HCT116 (cell line): Measurements from ENCODE around the gene IFT20. TPM values are rescaled to one million over a fixed set of nuclear protein-coding genes. Genes with fewer than 3 reads are reported as not detected.

Experiments used
- ATAC-seq: fragments of 200-7000 bp; cut with Tn5 transposase; 2 replicates; pipeline ENCODE4 v1.9.1; 2020; ENCODE audit warnings: mild to moderate bottlenecking, moderate library complexity
- BruUV-seq: library from RNA; stranded (reverse); fragments of 400-500 nt; replicated peaks from 2 replicates; lab custom pipeline; 2021; lab: Mats Ljungman, UMichigan
- CTCF ChIA-PET: fragments of 300-600 bp; sonication (Branson Sonifier 250); formaldehyde crosslinking; loops from one replicate; lab custom pipeline; 2021; ENCODE audit warnings: antibody characterized with exemption; lab: Charles Lee
- POLR2A ChIA-PET: fragments of 300-600, 350-600 bp; sonication (Branson Sonifier 250); formaldehyde crosslinking; loops from one replicate; lab custom pipeline; 2021; ENCODE audit warnings: antibody characterized with exemption; lab: Charles Lee
- RAD21 ChIA-PET, 2 experiments: fragments of 300-600 bp; sonication (Branson Sonifier 250); formaldehyde crosslinking; loops; one replicate each; lab custom pipeline; 2023; ENCODE audit warnings: low total read pairs in 2 of 2; ENCODE audit not compliant: uncharacterized antibody in 2 of 2, unreplicated experiment in 2 of 2, low non-redundant PET in 1 of 2; lab: Charles Lee
- DNase-seq: peaks from one replicate; pipeline ENCODE4 v3.0.0-alpha.2; 2010; ENCODE audit warnings: low read depth, low spot score
- H2AFZ ChIP-seq: fragments of 200-600 bp; shearing (Covaris generic), sonication (generic); 2 replicates; pipeline ENCODE4 v1.6.1; 2017; ENCODE audit warnings: low read depth, mixed run types, mixed read lengths, antibody characterized with exemption, low read length; ENCODE audit not compliant: poor library complexity, severe bottlenecking
- H3K27ac ChIP-seq: 2 replicates; pipeline ENCODE4 v1.5.1; 2012; ENCODE audit warnings: low read depth, low read length
- H3K27me3 ChIP-seq: fragments of 200-600 bp; sonication (generic); 2 replicates; pipeline ENCODE4 v1.6.1; 2016; ENCODE audit warnings: mixed run types, low read length, mixed read lengths; ENCODE audit not compliant: insufficient read depth
- H3K36me3 ChIP-seq, 2 experiments: fragments of 200-500 bp in 1 of 2; fragments of 200-600 bp in 1 of 2; sonication (Bioruptor generic) in 1 of 2; sonication (generic) in 1 of 2; 2 replicates each; pipeline versions ENCODE4 v1.5.1 to v1.6.1; 2014 to 2016; ENCODE audit warnings: low read length in 2 of 2, inconsistent platforms in 1 of 2, mixed read lengths in 1 of 2, mixed run types in 1 of 2; ENCODE audit not compliant: insufficient read depth in 2 of 2, control insufficient read depth in 1 of 2
- H3K4me1 ChIP-seq, 2 experiments: fragments of 200-600 bp in 1 of 2; sonication (generic) in 1 of 2; 2 replicates each; pipeline versions ENCODE4 v1.5.1 to v1.6.1; 2012 to 2017; ENCODE audit warnings: low read length in 2 of 2, inconsistent platforms in 1 of 2, mild to moderate bottlenecking in 1 of 2, mixed read lengths in 1 of 2, mixed run types in 1 of 2, moderate library complexity in 1 of 2; ENCODE audit not compliant: insufficient read depth in 2 of 2, control insufficient read depth in 1 of 2
- H3K4me2 ChIP-seq: fragments of 200-600 bp; sonication (generic); 2 replicates; pipeline ENCODE4 v1.6.1; 2017; ENCODE audit warnings: mixed run types, low read length, mixed read lengths
- H3K4me3 ChIP-seq, 2 experiments: fragments of 200-600 bp in 1 of 2; sonication (generic) in 1 of 2; replicated peaks in 1 of 2; 2 replicates each; pipeline ENCODE4 v1.5.1; 2011 to 2016; ENCODE audit warnings: low read length in 2 of 2, control low read depth in 1 of 2, low read depth in 1 of 2, mild to moderate bottlenecking in 1 of 2, mixed read lengths in 1 of 2, mixed run types in 1 of 2
- H3K79me2 ChIP-seq: fragments of 200-600 bp; sonication (generic); 2 replicates; pipeline ENCODE4 v1.6.1; 2017; ENCODE audit warnings: mild to moderate bottlenecking, mixed run types, low read length, moderate library complexity, mixed read lengths; ENCODE audit not compliant: insufficient read depth
- H3K9ac ChIP-seq: fragments of 200-600 bp; sonication (generic); 2 replicates; pipeline ENCODE4 v1.6.1; 2016; ENCODE audit warnings: low read length, mixed read lengths
- H3K9me2 ChIP-seq: fragments of 200-600 bp; sonication (generic), shearing (Covaris generic); 2 replicates; pipeline ENCODE4 v1.6.1; 2017; ENCODE audit warnings: mixed run types, mild to moderate bottlenecking, moderate library complexity; ENCODE audit not compliant: insufficient read depth
- H3K9me3 ChIP-seq, 2 experiments: fragments of 200-500 bp in 1 of 2; fragments of 200-600 bp in 1 of 2; sonication (Bioruptor generic) in 1 of 2; sonication (generic) in 1 of 2; 2 replicates each; pipeline ENCODE4 v1.6.1; 2014 to 2017; ENCODE audit warnings: low read length in 2 of 2, mixed read lengths in 2 of 2, inconsistent platforms in 1 of 2, low read depth in 1 of 2, mild to moderate bottlenecking in 1 of 2, mixed run types in 1 of 2, moderate library complexity in 1 of 2; ENCODE audit not compliant: control insufficient read depth in 1 of 2, insufficient read depth in 1 of 2
- H4K20me1 ChIP-seq: fragments of 200-600 bp; sonication (generic), shearing (Covaris generic); 2 replicates; pipeline ENCODE4 v1.6.1; 2017; ENCODE audit warnings: mixed run types, mild to moderate bottlenecking, moderate library complexity; ENCODE audit not compliant: insufficient read depth
- ATF3 ChIP-seq: IDR thresholded peaks from 2 replicates; pipeline ENCODE4 v1.6.1; 2012
- CTCF ChIP-seq, 3 experiments: fragments of 200-600 bp in 1 of 3; sonication (generic) in 1 of 3; IDR thresholded peaks in 2 of 3; conservative IDR thresholded peaks in 1 of 3; 2 replicates each; pipeline ENCODE4 v1.5.1; 2012 to 2017; ENCODE audit warnings: low read depth in 2 of 3, low read length in 2 of 3, antibody characterized with exemption in 1 of 3, borderline replicate concordance in 1 of 3, control low read depth in 1 of 3, mild to moderate bottlenecking in 1 of 3, mixed read lengths in 1 of 3, mixed run types in 1 of 3, moderate library complexity in 1 of 3; ENCODE audit not compliant: insufficient read depth in 1 of 3
- EGR1 ChIP-seq: IDR thresholded peaks from 2 replicates; pipeline ENCODE4 v1.6.1; 2012; ENCODE audit warnings: low read depth
- ELF1 ChIP-seq: IDR thresholded peaks from 2 replicates; pipeline ENCODE4 v1.6.1; 2012; ENCODE audit warnings: low read depth, borderline replicate concordance
- EZH2 ChIP-seq: fragments of 200-600 bp; sonication (generic); IDR thresholded peaks from 2 replicates; pipeline ENCODE4 v1.6.1; 2017; ENCODE audit warnings: antibody characterized with exemption, mixed run types
- EZH2phosphoT487 ChIP-seq: fragments of 200-600 bp; IDR thresholded peaks from 2 replicates; pipeline ENCODE4 v1.6.1; 2018; ENCODE audit warnings: antibody characterized with exemption, borderline replicate concordance
- FOSL1 ChIP-seq: IDR thresholded peaks from 2 replicates; pipeline ENCODE4 v1.6.1; 2012; ENCODE audit warnings: low read depth
- JUND ChIP-seq: IDR thresholded peaks from 2 replicates; pipeline ENCODE4 v1.6.1; 2012
- MAX ChIP-seq: IDR thresholded peaks from 2 replicates; pipeline ENCODE4 v1.6.1; 2012
- POLR2A ChIP-seq: IDR thresholded peaks from 2 replicates; pipeline ENCODE4 v1.7.0; 2011; ENCODE audit warnings: borderline replicate concordance; ENCODE audit not compliant: insufficient read depth, insufficient read length; ENCODE audit errors: extremely low read depth
- RAD21 ChIP-seq: IDR thresholded peaks from 2 replicates; pipeline ENCODE4 v1.6.1; 2012; ENCODE audit warnings: low read depth, mild to moderate bottlenecking
- SIN3A ChIP-seq: IDR thresholded peaks from 2 replicates; pipeline ENCODE4 v1.6.1; 2012; ENCODE audit warnings: low read depth
- SP1 ChIP-seq: IDR thresholded peaks from 2 replicates; pipeline ENCODE4 v1.6.1; 2012; ENCODE audit warnings: low read depth
- SRF ChIP-seq: IDR thresholded peaks from 2 replicates; pipeline ENCODE4 v1.6.1; 2012; ENCODE audit warnings: low read depth
- YY1 ChIP-seq: IDR thresholded peaks from 2 replicates; pipeline ENCODE4 v1.6.1; 2011; ENCODE audit warnings: low read length, low read depth, moderate library complexity, mild to moderate bottlenecking; ENCODE audit not compliant: insufficient replicate concordance; ENCODE audit errors: extremely low read depth
- ZFX ChIP-seq: fragments of 450-650 bp; IDR thresholded peaks from 2 replicates; pipeline ENCODE4 v1.6.1; 2017
- ZNF274 ChIP-seq: fragments of 200-500 bp; sonication (Bioruptor generic); IDR thresholded peaks from 2 replicates; pipeline ENCODE4 v1.6.1; 2014; ENCODE audit warnings: mild to moderate bottlenecking, low read depth, low read length, inconsistent platforms
- intact Hi-C: fragments of 100-400 bp; cut with micrococcal nuclease; formaldehyde crosslinking; loops from 2 replicates; pipeline ENCODE4 v1.10.0; 2022
- total RNA-seq: library from RNA; stranded (reverse); gene quantifications from one replicate; pipeline ENCODE4 v1.2.1, GENCODE V29; 2021; ENCODE audit not compliant: unreplicated experiment
- TF ChIP-seq, protein P1 (sequence below): IDR thresholded peaks from 2 replicates; pipeline ENCODE4 v1.6.1; 2011; ENCODE audit warnings: mild to moderate bottlenecking, low read length, moderate library complexity; ENCODE audit not compliant: insufficient replicate concordance; ENCODE audit errors: extremely low read depth

Gene IFT20
- total RNA-seq, 1 experiment from 2014 or later, result 21.7 TPM

DNA sequence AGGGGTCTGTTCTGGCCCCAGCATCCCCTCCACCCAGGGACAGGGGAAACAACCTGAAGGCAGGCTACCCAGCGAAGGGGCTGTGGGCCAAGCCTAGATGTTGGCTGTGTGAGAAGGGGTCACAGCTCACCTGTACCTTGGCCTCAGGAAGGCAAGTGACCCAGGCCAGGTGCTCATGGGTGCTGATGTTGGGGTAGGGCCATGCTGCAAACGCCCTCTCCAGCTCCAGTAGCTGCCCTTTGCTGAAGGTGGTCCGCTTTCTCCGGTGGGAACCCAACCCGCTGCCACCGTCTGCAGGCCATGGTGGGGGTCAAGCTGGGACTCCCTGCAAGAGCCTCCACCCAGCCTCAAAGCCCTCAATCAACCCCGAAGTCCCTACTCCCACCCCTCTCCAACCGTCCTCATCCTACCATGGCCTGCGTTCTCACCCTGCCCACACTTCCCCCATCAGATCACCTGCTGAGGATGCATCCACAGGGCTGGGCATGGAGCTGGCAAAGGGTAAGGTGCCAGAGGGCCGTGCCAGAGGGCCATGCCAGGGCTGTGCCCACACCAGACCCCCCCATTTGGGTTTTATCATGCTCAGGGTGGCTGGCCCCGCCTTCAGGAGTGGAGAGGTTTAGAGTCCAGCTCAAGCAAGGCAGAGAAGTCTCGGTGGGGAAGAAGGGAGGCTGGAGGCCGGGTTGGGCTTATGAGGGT, 29.5 kb upstream of the IFT20 start, which contains the start of gene SEBOX (continued):
- TF ChIP-seq EZH2, result no peak
- no peak for TF ChIP-seq FOSL1
- TF ChIP-seq MAX, result no peak
- TF ChIP-seq SRF, result no peak
- TF ChIP-seq ZNF274, result no peak

- H3K4me2 ChIP-seq, result no peak overlapping the region
- BruUV-seq, result no TSS peak
- H3K79me2 ChIP-seq, result peaks cover 3% of the 10 kb centered on the region; the same call in 1 of the 2 replicates
- CTCF ChIA-PET, result no interaction called here
- no peaks in the 10 kb centered on the region for H3K9me2 ChIP-seq
- RAD21 ChIA-PET, result no interaction called here
- DNase-seq (no peak), ATAC-seq (no peak)
- intact Hi-C loops, result no loop called here
- no peak overlapping the region for H3K4me3 ChIP-seq
- no peaks in the 10 kb centered on the region for H4K20me1 ChIP-seq
- H3K9ac ChIP-seq, result no peak overlapping the region
- H3K36me3 ChIP-seq, result peaks cover 15 to 18% of the 10 kb centered on the region in 2 experiments; a peak in 3 of 4 replicates
- POLR2A ChIA-PET, result no interaction called here
- no peak overlapping the region for H2AFZ ChIP-seq
- H3K27me3 ChIP-seq, result no peaks in the 10 kb centered on the region
- H3K9me3 ChIP-seq, result no peaks in the 10 kb centered on the region
- H3K4me1 ChIP-seq, result peaks cover 0 to under 1% of the 10 kb centered on the region in 2 experiments; a peak in 1 of 4 replicates
- H3K27ac ChIP-seq, result no peak overlapping the region
- no peak for TF ChIP-seq CTCF (IDR thresholded peaks at IDR 0.05 in 2 of 3, conservative IDR thresholded peaks at IDR 0.05 in 1 of 3; ENCODE audit: borderline replicate concordance in 1 of 3, insufficient read depth in 1 of 3, low read depth in 2 of 3, low read length in 2 of 3)
- no peak for TF ChIP-seq SIN3A
- TF ChIP-seq JUND, result no peak
- TF ChIP-seq ATF3, result no peak
- no peak for TF ChIP-seq RAD21
- no peak for TF ChIP-seq ZFX
- TF ChIP-seq, protein P1, sequence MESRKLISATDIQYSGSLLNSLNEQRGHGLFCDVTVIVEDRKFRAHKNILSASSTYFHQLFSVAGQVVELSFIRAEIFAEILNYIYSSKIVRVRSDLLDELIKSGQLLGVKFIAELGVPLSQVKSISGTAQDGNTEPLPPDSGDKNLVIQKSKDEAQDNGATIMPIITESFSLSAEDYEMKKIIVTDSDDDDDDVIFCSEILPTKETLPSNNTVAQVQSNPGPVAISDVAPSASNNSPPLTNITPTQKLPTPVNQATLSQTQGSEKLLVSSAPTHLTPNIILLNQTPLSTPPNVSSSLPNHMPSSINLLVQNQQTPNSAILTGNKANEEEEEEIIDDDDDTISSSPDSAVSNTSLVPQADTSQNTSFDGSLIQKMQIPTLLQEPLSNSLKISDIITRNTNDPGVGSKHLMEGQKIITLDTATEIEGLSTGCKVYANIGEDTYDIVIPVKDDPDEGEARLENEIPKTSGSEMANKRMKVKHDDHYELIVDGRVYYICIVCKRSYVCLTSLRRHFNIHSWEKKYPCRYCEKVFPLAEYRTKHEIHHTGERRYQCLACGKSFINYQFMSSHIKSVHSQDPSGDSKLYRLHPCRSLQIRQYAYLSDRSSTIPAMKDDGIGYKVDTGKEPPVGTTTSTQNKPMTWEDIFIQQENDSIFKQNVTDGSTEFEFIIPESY, result no peak
- TF ChIP-seq POLR2A, result no peak
- no peak for TF ChIP-seq ZNF274
- TF ChIP-seq EGR1, result no peak
- no peak for TF ChIP-seq ELF1
- no peak for TF ChIP-seq SP1
- no peak for TF ChIP-seq YY1
- no peak for TF ChIP-seq EZH2phosphoT487
Measured at GRCh38 chr17:28363776-28364650, 28.7 kb upstream of the IFT20 start.
